K562 (cell line): Measurements from ENCODE around the gene APOM. TPM values are rescaled to one million over a fixed set of nuclear protein-coding genes. Genes with fewer than 3 reads are reported as not detected.

Experiments used
- ARHGAP35 ChIP-seq: fragments of 450-650 bp; IDR thresholded peaks from 2 replicates; pipeline ENCODE4 v1.6.1; 2018; ENCODE audit not compliant: partially characterized antibody
- GATAD2A ChIP-seq: fragments of 450-650 bp; IDR thresholded peaks from 2 replicates; pipeline ENCODE4 v1.6.1; 2017
- HEY1 ChIP-seq: fragments of 250-450 bp; sonication (Bioruptor Pico); IDR thresholded peaks from 2 replicates; pipeline ENCODE4 v1.5.0; 2020; ENCODE audit warnings: mild to moderate bottlenecking, moderate library complexity, borderline replicate concordance
- KDM4B ChIP-seq, 2 experiments: fragments of 450-650 bp in 1 of 2; sonication (generic) in 1 of 2; IDR thresholded peaks; 2 replicates each; pipeline ENCODE4 v1.6.1; 2016 to 2017; ENCODE audit warnings: borderline replicate concordance in 2 of 2, antibody characterized with exemption in 1 of 2, low read depth in 1 of 2, mild to moderate bottlenecking in 1 of 2
- MCM5 ChIP-seq: fragments of 450-650 bp; IDR thresholded peaks from 2 replicates; pipeline ENCODE4 v1.6.1; 2016; ENCODE audit warnings: low read depth
- NR2C2 ChIP-seq, 2 experiments: fragments of 200-800 bp in 1 of 2; sonication (Bioruptor generic) in 1 of 2; sonication (generic) in 1 of 2; formaldehyde crosslinking in 1 of 2; IDR thresholded peaks; 2 replicates each; pipeline versions ENCODE4 v1.6.1 to v1.8.0; 2016 to 2022; ENCODE audit warnings: mild to moderate bottlenecking in 1 of 2, missing compliant biosample characterization in 1 of 2, missing genetic modification characterization in 1 of 2, missing genetic modification reagents in 1 of 2
- OTX1 ChIP-seq: fragments of 450-650 bp; formaldehyde crosslinking; IDR thresholded peaks from 2 replicates; pipeline ENCODE4 v1.4.0; 2022; ENCODE audit warnings: mild to moderate bottlenecking
- POLR2AphosphoS2 ChIP-seq: IDR thresholded peaks from 2 replicates; pipeline ENCODE4 v1.6.1; 2012; ENCODE audit warnings: low read length, improper control_type of control experiment
- RBM34 ChIP-seq: fragments of 200-400 bp; formaldehyde crosslinking; IDR thresholded peaks from 2 replicates; pipeline ENCODE4 v1.6.1; 2018; ENCODE audit warnings: low read length, borderline replicate concordance; ENCODE audit not compliant: insufficient read depth
- SNIP1 ChIP-seq: fragments of 450-650 bp; IDR thresholded peaks from 2 replicates; pipeline ENCODE4 v1.7.1; 2017; ENCODE audit warnings: low read depth, mild to moderate bottlenecking
- TRIM28 ChIP-seq: fragments of 450-650 bp; IDR thresholded peaks from 2 replicates; pipeline ENCODE4 v1.6.1; 2017
- ZNF507 ChIP-seq: conservative IDR thresholded peaks from 2 replicates; pipeline ENCODE4 v1.6.1; 2017; ENCODE audit warnings: missing genetic modification characterization, missing compliant biosample characterization
- ZNF707 ChIP-seq: fragments of 250-450 bp; sonication (Bioruptor Pico); conservative IDR thresholded peaks from 2 replicates; pipeline ENCODE4 v1.8.0; 2022; ENCODE audit warnings: inconsistent platforms, mild to moderate bottlenecking, moderate library complexity
- polyA plus RNA-seq, 8 experiments: library from polyadenylated mRNA; depleted of rRNA in 4 of 8; stranded (reverse) in 5 of 8; unstranded in 3 of 8; fragments of >200 nt; fragmentation: Nextera tagmentation in 2 of 8; fragmentation: Illumina TruSeq in 1 of 8; extraction: Ambion mirVana in 2 of 8; extraction: Trizol in 1 of 8; gene quantifications; 2 replicates each; pipeline versions ENCODE4 v1.2.1 to v1.2.3, GENCODE V29; 2011 to 2014; ENCODE audit warnings: inconsistent platforms in 1 of 8, missing spikeins in 1 of 8
- total RNA-seq, 7 experiments: library from RNA; depleted of rRNA in 6 of 7; stranded (reverse); fragments of >200 nt in 6 of 7; fragmentation: Illumina TruSeq in 2 of 7; extraction: Trizol in 2 of 7; gene quantifications; 2 replicates each; pipeline versions ENCODE4 v1.2.1 to v1.2.3, GENCODE V29; 2011 to 2021; ENCODE audit warnings: low replicate concordance in 1 of 7
- TF ChIP-seq, protein P1 (sequence below): conservative IDR thresholded peaks from 2 replicates; pipeline ENCODE4 v1.6.1; 2011; ENCODE audit warnings: low read depth, mild to moderate bottlenecking, low read length; ENCODE audit not compliant: control insufficient read depth
- TF ChIP-seq, protein P2 (sequence below): fragments of 250-450 bp; sonication (Bioruptor Pico); IDR thresholded peaks from 2 replicates; pipeline ENCODE4 v1.5.0; 2021
- TF ChIP-seq, protein P3 (sequence below): sonication (generic); formaldehyde crosslinking; IDR thresholded peaks from 2 replicates; pipeline ENCODE4 v1.8.0; 2022; ENCODE audit warnings: mild to moderate bottlenecking, missing genetic modification reagents
- TF ChIP-seq, protein P4 (sequence below), 2 experiments: fragments of 450-650 bp; IDR thresholded peaks; 2 replicates each; pipeline ENCODE4 v1.6.1; 2018; ENCODE audit warnings: mild to moderate bottlenecking in 2 of 2, low read depth in 1 of 2; ENCODE audit not compliant: partially characterized antibody in 2 of 2
- TF ChIP-seq, protein P5 (sequence below): fragments of 250-450 bp; sonication (Bioruptor Pico); IDR thresholded peaks from 2 replicates; pipeline ENCODE4 v1.8.0; 2021; ENCODE audit warnings: moderate library complexity, mild to moderate bottlenecking, inconsistent platforms

Gene APOM
- total and polyA plus RNA-seq, 9 of the 15 experiments (the other 6 are each of a cell fraction or from before 2014, with no cell fraction given), result 5.7 to 24.3 (median 10.4) TPM

DNA sequence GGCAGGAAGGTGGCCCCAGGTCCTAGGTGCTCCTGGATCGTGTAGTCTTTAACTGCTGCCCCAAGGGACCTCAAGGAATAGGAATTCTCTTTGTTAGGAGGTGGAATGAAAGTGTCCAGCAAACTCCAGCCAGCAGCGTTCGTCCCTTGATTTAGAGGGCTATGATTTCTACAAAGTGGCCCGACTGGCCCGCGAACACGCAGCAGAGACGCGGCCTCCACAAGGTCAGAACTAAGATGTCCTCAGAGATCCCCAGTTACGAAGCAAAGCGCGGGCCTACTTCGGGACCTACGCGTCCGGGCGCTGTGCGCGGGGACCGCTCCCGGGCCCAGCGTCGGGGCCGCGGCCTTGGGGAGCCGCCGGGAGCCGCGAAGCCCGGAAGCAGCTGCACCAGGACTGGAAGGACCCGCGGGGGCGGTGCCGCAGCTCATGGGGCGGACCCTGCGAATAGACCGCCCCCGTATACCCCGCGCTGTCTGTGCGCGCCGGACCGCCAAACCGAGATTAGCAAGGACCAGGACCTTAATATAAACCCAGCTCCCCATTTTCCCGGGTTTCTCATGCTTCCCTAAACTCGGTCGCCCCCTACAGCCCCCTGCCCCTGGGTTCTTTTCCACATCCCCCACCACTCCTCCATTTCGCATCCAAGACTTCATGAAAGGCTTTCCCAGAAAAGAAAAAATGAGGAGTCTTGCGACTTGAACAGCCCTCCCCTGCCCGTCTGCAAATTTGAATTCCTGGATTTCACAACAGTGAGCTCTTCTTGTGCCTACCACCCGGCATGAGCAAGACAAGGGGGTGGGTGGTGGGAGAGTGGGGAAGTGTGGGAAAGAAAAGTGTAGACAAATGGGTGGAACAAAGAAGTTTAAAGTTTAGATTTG, 4.9 kb downstream of the APOM start, which contains the start of gene C6orf47 (continued):
- TF ChIP-seq, protein P1, sequence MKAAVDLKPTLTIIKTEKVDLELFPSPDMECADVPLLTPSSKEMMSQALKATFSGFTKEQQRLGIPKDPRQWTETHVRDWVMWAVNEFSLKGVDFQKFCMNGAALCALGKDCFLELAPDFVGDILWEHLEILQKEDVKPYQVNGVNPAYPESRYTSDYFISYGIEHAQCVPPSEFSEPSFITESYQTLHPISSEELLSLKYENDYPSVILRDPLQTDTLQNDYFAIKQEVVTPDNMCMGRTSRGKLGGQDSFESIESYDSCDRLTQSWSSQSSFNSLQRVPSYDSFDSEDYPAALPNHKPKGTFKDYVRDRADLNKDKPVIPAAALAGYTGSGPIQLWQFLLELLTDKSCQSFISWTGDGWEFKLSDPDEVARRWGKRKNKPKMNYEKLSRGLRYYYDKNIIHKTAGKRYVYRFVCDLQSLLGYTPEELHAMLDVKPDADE, result peak; percentile 91
- TF ChIP-seq RBM34 (peak; percentile 60; the same call in 1 of the 2 replicates), ZNF507 (tag) (no peak), ZNF707 (CRISPR knock-in tag) (no peak; the same call in 1 of the 2 replicates), GATAD2A (no peak), OTX1 (peak; percentile 19; the same call in 1 of the 2 replicates), TRIM28 (peak; percentile 29), POLR2AphosphoS2 (peak; percentile 99), ARHGAP35 (peak; percentile 72), KDM4B (IDR thresholded peaks at IDR 0.05; ENCODE audit: borderline replicate concordance in 2 of 2, low read depth in 1 of 2) (no peak), HEY1 (CRISPR knock-in tag) (no peak), SNIP1 (no peak), MCM5 (no peak), NR2C2 (CRISPR knock-in tag; IDR thresholded peaks at IDR 0.05) (no peak; the same call in 1 of the 2 replicates), NR2C2 (tag; IDR thresholded peaks at IDR 0.05) (no peak)
- TF ChIP-seq, protein P2, sequence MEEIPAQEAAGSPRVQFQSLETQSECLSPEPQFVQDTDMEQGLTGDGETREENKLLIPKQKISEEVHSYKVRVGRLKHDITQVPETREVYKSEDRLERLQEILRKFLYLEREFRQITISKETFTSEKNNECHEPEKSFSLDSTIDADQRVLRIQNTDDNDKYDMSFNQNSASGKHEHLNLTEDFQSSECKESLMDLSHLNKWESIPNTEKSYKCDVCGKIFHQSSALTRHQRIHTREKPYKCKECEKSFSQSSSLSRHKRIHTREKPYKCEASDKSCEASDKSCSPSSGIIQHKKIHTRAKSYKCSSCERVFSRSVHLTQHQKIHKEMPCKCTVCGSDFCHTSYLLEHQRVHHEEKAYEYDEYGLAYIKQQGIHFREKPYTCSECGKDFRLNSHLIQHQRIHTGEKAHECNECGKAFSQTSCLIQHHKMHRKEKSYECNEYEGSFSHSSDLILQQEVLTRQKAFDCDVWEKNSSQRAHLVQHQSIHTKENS (CRISPR knock-in tag), result peak; percentile 92
- TF ChIP-seq, protein P3, sequence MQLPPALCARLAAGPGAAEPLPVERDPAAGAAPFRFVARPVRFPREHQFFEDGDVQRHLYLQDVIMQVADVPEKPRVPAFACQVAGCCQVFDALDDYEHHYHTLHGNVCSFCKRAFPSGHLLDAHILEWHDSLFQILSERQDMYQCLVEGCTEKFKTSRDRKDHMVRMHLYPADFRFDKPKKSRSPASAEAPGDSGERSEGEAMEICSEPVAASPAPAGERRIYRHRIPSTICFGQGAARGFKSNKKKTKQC (CRISPR knock-in tag), result peak; percentile 87
- TF ChIP-seq, protein P4, sequence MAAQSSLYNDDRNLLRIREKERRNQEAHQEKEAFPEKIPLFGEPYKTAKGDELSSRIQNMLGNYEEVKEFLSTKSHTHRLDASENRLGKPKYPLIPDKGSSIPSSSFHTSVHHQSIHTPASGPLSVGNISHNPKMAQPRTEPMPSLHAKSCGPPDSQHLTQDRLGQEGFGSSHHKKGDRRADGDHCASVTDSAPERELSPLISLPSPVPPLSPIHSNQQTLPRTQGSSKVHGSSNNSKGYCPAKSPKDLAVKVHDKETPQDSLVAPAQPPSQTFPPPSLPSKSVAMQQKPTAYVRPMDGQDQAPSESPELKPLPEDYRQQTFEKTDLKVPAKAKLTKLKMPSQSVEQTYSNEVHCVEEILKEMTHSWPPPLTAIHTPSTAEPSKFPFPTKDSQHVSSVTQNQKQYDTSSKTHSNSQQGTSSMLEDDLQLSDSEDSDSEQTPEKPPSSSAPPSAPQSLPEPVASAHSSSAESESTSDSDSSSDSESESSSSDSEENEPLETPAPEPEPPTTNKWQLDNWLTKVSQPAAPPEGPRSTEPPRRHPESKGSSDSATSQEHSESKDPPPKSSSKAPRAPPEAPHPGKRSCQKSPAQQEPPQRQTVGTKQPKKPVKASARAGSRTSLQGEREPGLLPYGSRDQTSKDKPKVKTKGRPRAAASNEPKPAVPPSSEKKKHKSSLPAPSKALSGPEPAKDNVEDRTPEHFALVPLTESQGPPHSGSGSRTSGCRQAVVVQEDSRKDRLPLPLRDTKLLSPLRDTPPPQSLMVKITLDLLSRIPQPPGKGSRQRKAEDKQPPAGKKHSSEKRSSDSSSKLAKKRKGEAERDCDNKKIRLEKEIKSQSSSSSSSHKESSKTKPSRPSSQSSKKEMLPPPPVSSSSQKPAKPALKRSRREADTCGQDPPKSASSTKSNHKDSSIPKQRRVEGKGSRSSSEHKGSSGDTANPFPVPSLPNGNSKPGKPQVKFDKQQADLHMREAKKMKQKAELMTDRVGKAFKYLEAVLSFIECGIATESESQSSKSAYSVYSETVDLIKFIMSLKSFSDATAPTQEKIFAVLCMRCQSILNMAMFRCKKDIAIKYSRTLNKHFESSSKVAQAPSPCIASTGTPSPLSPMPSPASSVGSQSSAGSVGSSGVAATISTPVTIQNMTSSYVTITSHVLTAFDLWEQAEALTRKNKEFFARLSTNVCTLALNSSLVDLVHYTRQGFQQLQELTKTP (IDR thresholded peaks at IDR 0.05; ENCODE audit: low read depth in 1 of 2, partially characterized antibody in 2 of 2), result peak in 1 of 2 experiments; percentile 38
- TF ChIP-seq, protein P5, sequence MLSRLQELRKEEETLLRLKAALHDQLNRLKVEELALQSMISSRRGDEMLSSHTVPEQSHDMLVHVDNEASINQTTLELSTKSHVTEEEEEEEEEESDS (CRISPR knock-in tag), result no peak
